GM12865 (cell line): ENCODE data around the gene IRX2.

Experiments
- DNase-seq: peaks from one replicate; pipeline ENCODE4 v3.0.0; 2010; ENCODE audit warnings: low read depth
- H3K4me3 ChIP-seq: 2 replicates; pipeline ENCODE4 v1.5.1; 2011; ENCODE audit warnings: mild to moderate bottlenecking, low read depth, low read length, control low read depth
- CTCF ChIP-seq: IDR thresholded peaks from 2 replicates; pipeline ENCODE4 v1.5.1; 2011; ENCODE audit warnings: low read length, control low read depth, low read depth, inconsistent platforms; ENCODE audit not compliant: insufficient read depth; ENCODE audit errors: missing control alignments

IRX2 gene

DNA sequence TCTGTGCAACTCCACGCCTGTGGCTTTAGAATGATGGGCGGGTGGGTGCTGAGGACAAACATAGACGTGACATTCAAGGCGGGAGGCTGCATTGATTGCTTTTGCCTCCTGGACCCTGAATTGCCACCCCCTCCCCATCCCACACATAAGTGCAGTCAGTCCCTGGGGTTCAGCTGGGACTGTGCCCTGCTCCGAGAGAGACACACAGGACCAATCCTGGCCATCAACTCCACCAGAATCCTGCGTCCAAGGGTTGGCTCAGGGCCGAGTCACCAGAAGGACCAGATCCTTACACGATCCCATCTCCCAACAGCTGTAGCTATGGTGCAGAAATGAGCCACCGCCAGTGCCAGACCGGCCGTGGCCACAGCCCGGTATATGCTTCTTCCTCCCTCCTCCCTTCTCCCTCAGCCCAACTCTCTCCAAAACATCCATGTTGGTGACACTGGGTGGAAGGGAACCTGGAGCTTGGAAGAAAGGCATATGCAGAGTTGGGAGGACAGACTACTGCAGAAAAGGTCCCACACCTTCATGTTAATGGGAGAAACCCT is 27.4 kb downstream of the IRX2 start:
- no peak overlapping the region for H3K4me3 ChIP-seq
- DNase-seq: no peak
- no peak for TF ChIP-seq CTCF

GRCh38 chr5:2722901-2723300 is 28.6 kb downstream of the IRX2 start:
- TF ChIP-seq CTCF: no peak
- DNase-seq: no peak
- no peak overlapping the region for H3K4me3 ChIP-seq

- H3K4me3 ChIP-seq: no peak overlapping the region
- no peak for TF ChIP-seq CTCF
- no peak for DNase-seq
These were observed 29.9 kb downstream of the IRX2 start for GRCh38 chr5:2721385-2722138.

GRCh38 chr5:2719332-2719731 is 32.1 kb downstream of the IRX2 start:
- no peak overlapping the region for H3K4me3 ChIP-seq
- DNase-seq: no peak
- no peak for TF ChIP-seq CTCF

DNA sequence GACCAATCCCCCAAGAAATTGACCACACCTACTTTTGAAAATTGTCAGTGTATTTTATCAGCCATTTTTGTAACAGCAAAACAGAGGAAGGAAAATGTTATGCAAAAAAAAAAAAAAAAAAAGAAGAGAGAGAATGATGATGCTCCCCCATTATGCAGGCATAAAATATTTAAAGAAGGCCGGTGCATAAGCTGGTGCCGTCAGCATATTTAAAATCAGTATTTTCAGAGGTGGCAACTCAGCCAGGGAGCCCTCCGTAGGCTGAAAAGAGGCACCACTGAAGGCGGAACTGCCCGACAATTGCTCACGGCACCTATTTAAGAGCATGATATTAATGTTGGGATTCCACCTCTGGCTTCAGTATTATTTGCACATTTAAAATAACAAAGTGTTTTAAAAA is 33.4 kb downstream of the IRX2 start:
- no peak for DNase-seq
- no peak for TF ChIP-seq CTCF
- H3K4me3 ChIP-seq: no peak overlapping the region

- TF ChIP-seq CTCF: no peak
- no peak for DNase-seq
- H3K4me3 ChIP-seq: no peak overlapping the region
These were observed 35.6 kb downstream of the IRX2 start for GRCh38 chr5:2715856-2716255.

DNA sequence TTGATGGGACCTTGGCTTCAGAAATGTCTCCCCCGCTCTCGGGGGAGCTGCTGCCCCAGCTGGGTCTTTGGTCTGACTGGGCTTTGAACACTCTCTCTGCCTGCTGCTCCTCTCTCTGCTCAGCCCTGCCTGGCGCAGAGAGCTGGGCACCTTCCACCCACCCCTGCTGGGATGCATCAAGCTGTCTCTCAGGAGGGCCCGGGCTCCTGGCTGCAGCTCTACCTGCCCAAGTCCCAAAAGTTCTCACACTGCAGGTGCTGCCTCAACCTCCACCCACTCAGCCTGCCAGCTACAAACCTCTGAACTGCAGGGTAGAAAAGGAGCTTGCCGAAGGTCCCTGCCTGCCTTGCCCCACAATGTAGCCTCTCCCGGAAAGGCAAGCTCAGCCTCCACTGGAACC is 36.7 kb downstream of the IRX2 start:
- no peak overlapping the region for H3K4me3 ChIP-seq
- TF ChIP-seq CTCF: no peak
- no peak for DNase-seq
